Tibial nerve (tissue), 4 donors: ENCODE data around the gene FLNC. TPM values are rescaled to one million over a fixed set of nuclear protein-coding genes. Genes with fewer than 3 reads are reported as not detected.

ENCODE experiments used
- DNase-seq, 2 donors: peaks; one replicate each; pipeline ENCODE4 v3.0.0-alpha.2; 2019; ENCODE audit warnings: low spot score in 2 of 2
- H3K27ac ChIP-seq, 4 donors: fragments of 200-600 bp; sonication (generic) in 3 of 4; one replicate each; pipeline ENCODE4 v1.5.1; 2017 to 2019; ENCODE audit warnings: mild to moderate bottlenecking in 1 of 4
- H3K27me3 ChIP-seq, 2 donors: fragments of 200-600 bp; sonication (generic) in 1 of 2; one replicate each; pipeline versions ENCODE4 v1.5.1 to v1.6.0; 2017 to 2019
- H3K36me3 ChIP-seq, 3 donors: fragments of 200-600 bp; sonication (generic); one replicate each; pipeline ENCODE4 v1.5.1; 2018 to 2019
- H3K4me1 ChIP-seq, 4 donors: fragments of 200-600 bp; sonication (generic) in 3 of 4; one replicate each; pipeline ENCODE4 v1.5.1; 2017 to 2019
- H3K4me3 ChIP-seq, 4 donors: fragments of 200-600 bp; sonication (generic) in 3 of 4; one replicate each; pipeline ENCODE4 v1.5.1; 2017 to 2019; ENCODE audit warnings: mild to moderate bottlenecking in 1 of 4, moderate library complexity in 1 of 4
- H3K9me3 ChIP-seq, 4 donors: fragments of 200-600 bp; sonication (generic) in 3 of 4; one replicate each; pipeline ENCODE4 v1.5.1; 2017 to 2019
- EP300 ChIP-seq, 2 donors: sonication (generic); formaldehyde crosslinking; IDR thresholded peaks; one replicate each; pipeline ENCODE4 v1.6.1; 2017; ENCODE audit warnings: antibody characterized with exemption in 2 of 2, mild to moderate bottlenecking in 1 of 2
- POLR2A ChIP-seq, 2 donors: fragments of 450-650 bp; IDR thresholded peaks; one replicate each; pipeline ENCODE4 v1.6.1; 2017; ENCODE audit warnings: antibody characterized with exemption in 2 of 2, mild to moderate bottlenecking in 2 of 2, moderate library complexity in 2 of 2
- WGBS, 2 donors: methylation state at CpG; one replicate each; pipeline ENCODE4 v1.1.5; 2018; 5-methylcytosine and 5-hydroxymethylcytosine counted together
- total RNA-seq, 4 donors: library from RNA; depleted of rRNA; stranded (reverse); fragments of >200 nt; gene quantifications; one replicate each; pipeline ENCODE4 v1.1.0, GENCODE V29; 2016
- TF ChIP-seq, protein P1 (sequence below), 5 experiments: fragments of 200-600 bp in 3 of 5; fragments of 450-650 bp in 2 of 5; sonication (generic) in 3 of 5; IDR thresholded peaks; one replicate each; pipeline ENCODE4 v1.5.1; 2016 to 2019; ENCODE audit warnings: antibody characterized with exemption in 5 of 5, mild to moderate bottlenecking in 3 of 5, moderate library complexity in 2 of 5

Gene FLNC
- total RNA-seq, 4 donors from 2014 or later, result 5.5 to 13.5 (median 9.0) TPM

GRCh38 chr7:128859232-128860157 is 29.3 kb downstream of the FLNC start:
- Histone ChIP-seq H3K4me1 (peaks cover 0 to 43% (median 18%) of the 10 kb centered on the region in 4 donors), H3K9me3 (no peaks in the 10 kb centered on the region), H3K27ac (peak overlapping the region in 2 of 4 donors; percentile 79 to 82), H3K27me3 (no peaks in the 10 kb centered on the region), H3K36me3 (peaks cover 0 to 17% (median 0%) of the 10 kb centered on the region in 3 donors), H3K4me3 (no peak overlapping the region)
- TF ChIP-seq POLR2A (IDR thresholded peaks at IDR 0.05) (no peak), EP300 (IDR thresholded peaks at IDR 0.05) (no peak)
- TF ChIP-seq, protein P1, sequence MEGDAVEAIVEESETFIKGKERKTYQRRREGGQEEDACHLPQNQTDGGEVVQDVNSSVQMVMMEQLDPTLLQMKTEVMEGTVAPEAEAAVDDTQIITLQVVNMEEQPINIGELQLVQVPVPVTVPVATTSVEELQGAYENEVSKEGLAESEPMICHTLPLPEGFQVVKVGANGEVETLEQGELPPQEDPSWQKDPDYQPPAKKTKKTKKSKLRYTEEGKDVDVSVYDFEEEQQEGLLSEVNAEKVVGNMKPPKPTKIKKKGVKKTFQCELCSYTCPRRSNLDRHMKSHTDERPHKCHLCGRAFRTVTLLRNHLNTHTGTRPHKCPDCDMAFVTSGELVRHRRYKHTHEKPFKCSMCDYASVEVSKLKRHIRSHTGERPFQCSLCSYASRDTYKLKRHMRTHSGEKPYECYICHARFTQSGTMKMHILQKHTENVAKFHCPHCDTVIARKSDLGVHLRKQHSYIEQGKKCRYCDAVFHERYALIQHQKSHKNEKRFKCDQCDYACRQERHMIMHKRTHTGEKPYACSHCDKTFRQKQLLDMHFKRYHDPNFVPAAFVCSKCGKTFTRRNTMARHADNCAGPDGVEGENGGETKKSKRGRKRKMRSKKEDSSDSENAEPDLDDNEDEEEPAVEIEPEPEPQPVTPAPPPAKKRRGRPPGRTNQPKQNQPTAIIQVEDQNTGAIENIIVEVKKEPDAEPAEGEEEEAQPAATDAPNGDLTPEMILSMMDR (IDR thresholded peaks at IDR 0.05), result peak in 1 of 5 experiments; percentile 0
- no peak for DNase-seq
- WGBS, 2 donors, result 47 to 58% methylated on average over 12 of the region's 12 CpGs

DNA sequence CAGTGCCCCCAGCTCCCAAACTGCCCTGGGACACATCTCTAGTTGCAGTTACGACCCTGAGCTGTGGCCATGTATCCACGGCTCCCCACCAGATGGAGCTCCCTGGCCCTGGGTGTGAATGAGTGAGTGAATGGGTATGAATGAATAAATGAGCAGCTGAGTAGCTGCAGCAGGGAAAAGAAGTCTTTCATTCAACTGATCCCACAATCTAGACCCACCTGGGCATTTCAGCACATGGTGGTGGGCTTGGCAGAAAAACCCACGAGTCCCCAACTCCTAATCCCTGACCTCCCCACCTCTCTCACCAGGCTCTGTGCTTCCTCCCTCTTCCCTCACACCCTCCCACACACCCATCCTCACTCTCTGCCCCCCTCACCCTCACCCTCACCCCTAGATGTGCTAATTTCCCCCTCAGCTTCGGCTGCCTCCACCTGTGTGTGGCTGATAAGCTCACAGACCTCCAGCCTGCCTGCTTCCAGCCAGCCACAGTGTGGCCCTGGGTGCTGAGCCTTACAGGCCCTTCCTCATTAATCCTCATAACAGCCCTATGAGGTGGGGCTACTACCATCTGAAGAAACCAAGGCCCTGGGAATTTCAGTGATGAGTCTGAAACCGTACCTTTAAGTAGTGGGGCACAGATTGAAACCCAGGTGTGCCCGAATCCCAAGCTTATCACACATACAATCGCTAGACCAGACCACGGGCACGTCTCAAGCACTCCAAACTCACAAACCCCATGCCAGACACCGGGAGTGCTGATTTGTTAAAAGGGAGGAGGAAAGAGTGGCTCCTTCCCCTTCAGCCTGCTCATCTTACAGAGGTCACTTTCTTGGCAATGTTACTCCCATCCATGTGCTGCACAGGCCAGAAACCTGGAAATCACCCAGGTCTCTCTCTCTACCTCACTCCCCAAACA is 30.2 kb downstream of the FLNC start:
- WGBS, 2 donors, result 53 to 63% methylated on average over 10 of the region's 10 CpGs
- no peak overlapping the region for H3K4me3 ChIP-seq
- H3K27me3 ChIP-seq, result no peaks in the 10 kb centered on the region
- TF ChIP-seq POLR2A (IDR thresholded peaks at IDR 0.05), result no peak
- TF ChIP-seq, protein P1 (IDR thresholded peaks at IDR 0.05), result peak in 1 of 5 experiments; percentile 1
- H3K27ac ChIP-seq, result peak overlapping the region in 3 of 4 donors; percentile 36 to 82 (median 79)
- H3K9me3 ChIP-seq, result no peaks in the 10 kb centered on the region
- no peak for DNase-seq
- peaks cover 0 to 16% (median 0%) of the 10 kb centered on the region in 3 donors for H3K36me3 ChIP-seq
- H3K4me1 ChIP-seq, result peaks cover 0 to 47% (median 19%) of the 10 kb centered on the region in 4 donors

DNA sequence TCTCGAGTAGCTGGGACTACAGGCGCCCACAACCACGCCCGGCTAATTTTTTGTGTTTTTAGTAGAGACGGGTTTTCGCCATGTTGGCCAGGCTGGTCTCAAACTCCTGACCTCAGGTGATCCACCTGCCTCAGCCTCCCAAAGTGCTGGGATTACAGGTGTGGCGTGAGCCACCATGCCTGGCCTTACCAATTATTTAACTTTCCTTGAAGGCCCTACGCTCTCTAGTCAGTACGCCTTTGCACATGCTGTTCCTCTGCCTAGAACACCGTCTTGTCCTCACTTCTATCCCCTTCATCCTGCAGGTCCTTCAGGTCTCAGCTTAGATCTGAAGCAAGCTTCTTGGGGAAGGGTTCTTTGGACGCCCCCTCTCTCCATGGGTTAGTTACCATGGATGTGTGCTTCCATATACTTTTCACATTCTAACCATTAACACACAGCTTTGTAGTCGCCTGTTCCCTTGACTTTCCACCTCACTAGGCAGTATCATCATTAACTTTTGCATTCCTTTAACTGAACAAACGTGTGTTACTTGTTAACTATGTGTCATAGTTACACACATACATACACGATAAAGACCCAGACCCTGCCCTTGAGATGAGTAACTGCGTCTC is 31.9 kb downstream of the FLNC start:
- peak overlapping the region in 2 of 4 donors; percentile 31 to 91 for H3K27ac ChIP-seq
- no peak for TF ChIP-seq EP300 (IDR thresholded peaks at IDR 0.05)
- TF ChIP-seq, protein P1 (IDR thresholded peaks at IDR 0.05), result no peak
- no peak for TF ChIP-seq POLR2A (IDR thresholded peaks at IDR 0.05)

DNA sequence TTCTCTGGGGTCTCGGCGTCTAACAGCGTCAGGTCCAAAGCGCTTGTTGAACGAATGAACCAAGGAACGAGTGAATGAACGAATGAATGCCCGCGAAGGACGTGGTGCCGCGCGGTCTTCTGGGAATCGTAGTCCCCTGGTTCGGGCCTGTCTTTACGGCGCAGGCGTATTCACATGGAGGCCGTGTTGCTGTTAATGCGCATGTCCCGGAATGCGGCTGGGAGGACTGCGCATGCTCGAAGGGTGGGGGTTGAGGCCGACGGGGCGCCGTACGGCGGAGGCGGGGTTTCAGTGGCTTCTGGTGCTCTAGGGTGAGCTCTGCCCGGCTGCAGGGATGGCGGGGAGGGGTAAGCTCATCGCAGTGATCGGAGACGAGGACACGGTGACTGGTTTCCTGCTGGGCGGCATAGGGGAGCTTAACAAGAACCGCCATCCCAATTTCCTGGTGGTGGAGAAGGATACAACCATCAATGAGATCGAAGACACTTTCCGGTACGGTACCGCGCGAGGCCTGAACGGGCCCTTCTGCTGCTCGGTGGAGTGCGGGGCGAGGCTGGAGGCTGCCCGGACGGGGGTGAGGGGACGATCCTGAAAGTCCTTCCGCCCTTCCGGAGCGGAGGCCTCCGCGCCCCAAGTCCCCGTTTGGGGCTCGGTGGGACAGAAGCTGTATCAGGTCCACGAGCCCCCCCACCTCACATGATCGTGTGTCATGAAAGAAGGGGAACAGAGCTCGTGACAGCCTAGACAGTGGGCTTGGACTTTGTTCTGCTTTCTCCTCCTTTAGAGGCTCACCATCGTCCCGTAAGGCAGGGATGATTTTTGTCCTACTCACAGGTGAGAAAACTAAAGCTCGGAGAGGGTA is 32.6 kb downstream of the FLNC start, which contains the start of gene ATP6V1F:
Gene ATP6V1F, plus strand, starts transcription at position 286 of the 862 bp plus-strand sequence. Its CDS starts 49 bp downstream, at position 335.
- peak; percentile 51 to 81 for TF ChIP-seq POLR2A (IDR thresholded peaks at IDR 0.05)
- peak; percentile 85 to 93 for TF ChIP-seq EP300 (IDR thresholded peaks at IDR 0.05)
- TF ChIP-seq, protein P1 (IDR thresholded peaks at IDR 0.05), result peak in 2 of 5 experiments; percentile 48 to 55
- Histone ChIP-seq H3K4me1 (peaks cover 0 to 47% (median 19%) of the 10 kb centered on the region in 4 donors), H3K27ac (peak within 1 kb of the TSS; percentile 70 to 91 (median 87)), H3K4me3 (peak within 1 kb of the TSS; percentile 74 to 93 (median 88)), H3K9me3 (no peaks in the 10 kb centered on the region), H3K27me3 (no peaks in the 10 kb centered on the region), H3K36me3 (peaks cover 0 to 26% (median 0%) of the 10 kb centered on the region in 3 donors)
- peak; percentile 95 to 96 for DNase-seq
- 0 to 1% methylated on average over 49 to 57 of the region's 65 CpGs for WGBS, 2 donors

More for the DNA sequence above, 31.9 kb downstream of the FLNC start:
- peaks cover 0 to 24% (median 0%) of the 10 kb centered on the region in 3 donors for H3K36me3 ChIP-seq
- WGBS, 2 donors, result 74 to 75% methylated on average over 15 of the region's 15 CpGs
- H3K9me3 ChIP-seq, result no peaks in the 10 kb centered on the region
- H3K4me3 ChIP-seq, result peak overlapping the region; percentile 18 to 93 (median 88)
- H3K4me1 ChIP-seq, result peaks cover 0 to 47% (median 19%) of the 10 kb centered on the region in 4 donors
- no peaks in the 10 kb centered on the region for H3K27me3 ChIP-seq
- no peak for DNase-seq
